WTC11 (cell line): ENCODE results near the gene ACBD3. TPM values are rescaled to one million over a fixed set of nuclear protein-coding genes. Genes with fewer than 3 reads are reported as not detected.

Source experiments
- ATAC-seq: fragments of 200-7000 bp; cut with Tn5 transposase; 2 replicates; pipeline ENCODE4 v1.10.0; 2021; ENCODE audit warnings: mild to moderate bottlenecking, moderate library complexity
- Bru-seq: library from RNA; stranded (reverse); fragments of 400-500 nt; gene quantifications from one replicate; lab custom pipeline; 2021; lab: Mats Ljungman, UMichigan
- CTCF ChIA-PET: fragments of 300-600 bp; sonication (Branson Sonifier 250); formaldehyde crosslinking; loops from one replicate; lab custom pipeline; 2021; ENCODE audit warnings: antibody characterized with exemption; lab: Charles Lee
- POLR2A ChIA-PET: fragments of 350-600 bp; sonication (Branson Sonifier 250); formaldehyde crosslinking; loops from one replicate; lab custom pipeline; 2021; ENCODE audit warnings: antibody characterized with exemption; lab: Charles Lee
- DNase-seq: peaks from one replicate; pipeline ENCODE4 v3.0.0; 2021; ENCODE audit warnings: low spot score
- H3K27ac Mint-ChIP-seq: 2 replicates; pipeline ENCODE4 v1.8.0; 2021; ENCODE audit warnings: mixed read lengths
- H3K27me3 Mint-ChIP-seq: 2 replicates; pipeline ENCODE4 v1.8.0; 2021; ENCODE audit warnings: low read depth, mild to moderate bottlenecking, moderate library complexity, mixed read lengths
- H3K36me3 Mint-ChIP-seq: 2 replicates; pipeline ENCODE4 v1.8.0; 2021; ENCODE audit warnings: mixed read lengths
- H3K4me1 Mint-ChIP-seq: 2 replicates; pipeline ENCODE4 v1.8.0; 2022; ENCODE audit warnings: mixed read lengths
- H3K4me3 Mint-ChIP-seq: 2 replicates; pipeline ENCODE4 v1.8.0; 2021; ENCODE audit warnings: mild to moderate bottlenecking, moderate library complexity, mixed read lengths
- H3K9me3 Mint-ChIP-seq: 2 replicates; pipeline ENCODE4 v1.8.0; 2021; ENCODE audit warnings: mixed read lengths
- ATF1 ChIP-seq: sonication (generic); formaldehyde crosslinking; IDR thresholded peaks from 2 replicates; pipeline ENCODE4 v1.8.1; 2023; ENCODE audit warnings: mild to moderate bottlenecking, moderate library complexity, missing genetic modification reagents
- ATF6 ChIP-seq: sonication (generic); formaldehyde crosslinking; IDR thresholded peaks from 2 replicates; pipeline ENCODE4 v1.8.1; 2023; ENCODE audit warnings: mild to moderate bottlenecking, missing genetic modification reagents
- CBFB ChIP-seq: sonication (generic); formaldehyde crosslinking; IDR thresholded peaks from 2 replicates; pipeline ENCODE4 v1.8.1; 2022; ENCODE audit warnings: mild to moderate bottlenecking, low read depth, missing genetic modification reagents
- ESRRA ChIP-seq: sonication (generic); formaldehyde crosslinking; IDR thresholded peaks from 2 replicates; pipeline ENCODE4 v1.8.1; 2022; ENCODE audit warnings: mild to moderate bottlenecking, missing genetic modification reagents, borderline replicate concordance
- FOXP1 ChIP-seq: sonication (generic); formaldehyde crosslinking; IDR thresholded peaks from 2 replicates; pipeline ENCODE4 v1.8.0; 2022; ENCODE audit warnings: missing genetic modification reagents, mild to moderate bottlenecking, moderate library complexity, borderline replicate concordance
- GABPB1 ChIP-seq: sonication (generic); formaldehyde crosslinking; IDR thresholded peaks from 2 replicates; pipeline ENCODE4 v1.8.1; 2023; ENCODE audit warnings: mild to moderate bottlenecking, missing genetic modification reagents
- KAT7 ChIP-seq: sonication (generic); formaldehyde crosslinking; IDR thresholded peaks from 2 replicates; pipeline ENCODE4 v1.8.1; 2023; ENCODE audit warnings: missing genetic modification reagents, mild to moderate bottlenecking, borderline replicate concordance
- NFATC4 ChIP-seq: fragments of 250-450 bp; sonication (Bioruptor Pico); IDR thresholded peaks from 2 replicates; pipeline ENCODE4 v1.9.0; 2021; ENCODE audit warnings: mild to moderate bottlenecking
- NFE2L1 ChIP-seq: sonication (generic); formaldehyde crosslinking; IDR thresholded peaks from 2 replicates; pipeline ENCODE4 v1.8.1; 2023; ENCODE audit warnings: missing genetic modification reagents
- NR2C2 ChIP-seq: sonication (generic); formaldehyde crosslinking; IDR thresholded peaks from 2 replicates; pipeline ENCODE4 v1.8.0; 2022; ENCODE audit warnings: mild to moderate bottlenecking, missing genetic modification reagents
- RELA ChIP-seq: sonication (generic); formaldehyde crosslinking; IDR thresholded peaks from 2 replicates; pipeline ENCODE4 v1.8.1; 2022; ENCODE audit warnings: missing genetic modification reagents, mild to moderate bottlenecking, borderline replicate concordance
- RORB ChIP-seq: fragments of 250-450 bp; sonication (Bioruptor Pico); IDR thresholded peaks from 2 replicates; pipeline ENCODE4 v1.9.0; 2021; ENCODE audit warnings: mild to moderate bottlenecking
- SOX15 ChIP-seq: fragments of 250-450 bp; sonication (Bioruptor Pico); IDR thresholded peaks from 2 replicates; pipeline ENCODE4 v1.9.0; 2021; ENCODE audit warnings: mild to moderate bottlenecking
- SP1 ChIP-seq: sonication (generic); formaldehyde crosslinking; conservative IDR thresholded peaks from 2 replicates; pipeline ENCODE4 v1.8.1; 2022; ENCODE audit warnings: missing genetic modification reagents
- TP53 ChIP-seq: sonication (generic); formaldehyde crosslinking; IDR thresholded peaks from 2 replicates; pipeline ENCODE4 v1.8.1; 2023; ENCODE audit warnings: mild to moderate bottlenecking, missing genetic modification reagents
- ZMAT4 ChIP-seq: fragments of 250-450 bp; sonication (Bioruptor Pico); IDR thresholded peaks from 2 replicates; pipeline ENCODE4 v1.9.0; 2021; ENCODE audit warnings: mild to moderate bottlenecking
- ZNF317 ChIP-seq: sonication (generic); formaldehyde crosslinking; IDR thresholded peaks from 2 replicates; pipeline ENCODE4 v1.8.1; 2023; ENCODE audit warnings: low read depth, mild to moderate bottlenecking, moderate library complexity, missing genetic modification reagents, borderline replicate concordance
- ZNF396 ChIP-seq: fragments of 250-450 bp; sonication (Bioruptor Pico); IDR thresholded peaks from 2 replicates; pipeline ENCODE4 v1.8.0; 2021; ENCODE audit warnings: mild to moderate bottlenecking, moderate library complexity, borderline replicate concordance
- ZSCAN18 ChIP-seq: fragments of 250-450 bp; sonication (Bioruptor Pico); IDR thresholded peaks from 2 replicates; pipeline ENCODE4 v2.1.2; 2022; ENCODE audit warnings: mild to moderate bottlenecking, moderate library complexity
- long read RNA-seq, 3 experiments: library from RNA in 1 of 3; library from capped mRNA in 1 of 3; library from polyadenylated mRNA in 1 of 3; unstranded in 2 of 3; stranded (forward) in 1 of 3; transcript quantifications; one replicate each; pipeline ENCODE4 v2.0.0, GENCODE V29; 2021
- total RNA-seq: library from RNA; stranded (reverse); gene quantifications from 3 replicates; pipeline ENCODE4 v1.2.3, GENCODE V29; 2021
- TF ChIP-seq, protein P1 (sequence below): sonication (generic); formaldehyde crosslinking; conservative IDR thresholded peaks from 2 replicates; pipeline ENCODE4 v1.8.1; 2023; ENCODE audit warnings: mild to moderate bottlenecking, low read depth, missing genetic modification reagents, moderate library complexity
- TF ChIP-seq, protein P2 (sequence below): fragments of 250-450 bp; sonication (Bioruptor Pico); IDR thresholded peaks from 2 replicates; pipeline ENCODE4 v1.8.0; 2021; ENCODE audit warnings: mild to moderate bottlenecking
- TF ChIP-seq, protein P3 (sequence below): sonication (generic); formaldehyde crosslinking; IDR thresholded peaks from 2 replicates; pipeline ENCODE4 v1.8.0; 2022; ENCODE audit warnings: mild to moderate bottlenecking, missing genetic modification reagents
- TF ChIP-seq, protein P4 (sequence below): fragments of 250-450 bp; sonication (Bioruptor Pico); conservative IDR thresholded peaks from 2 replicates; pipeline ENCODE4 v1.9.0; 2021; ENCODE audit warnings: mild to moderate bottlenecking

ACBD3 gene
- total RNA-seq = 30.5 to 38.9 TPM (median 31.1 TPM) in 3 replicates
- percentile 83 among the genes with signal in this experiment for Bru-seq, nascent RNA
- long read RNA-seq, experiment 1, transcript ACBD3-201 (8 exons, 3,573 nt) = major isoform, 275 of 320 reads
- long read RNA-seq, experiment 1, partial matches to known transcripts = 12 of 320 reads
- long read RNA-seq, experiment 1, other reads (novel, unspliced or antisense) = 33 of 320 reads
- long read RNA-seq, experiment 2, transcript ACBD3-201 (8 exons, 3,573 nt) = major isoform, 7 of 49 reads
- long read RNA-seq, experiment 2, partial matches to known transcripts = 17 of 49 reads
- long read RNA-seq, experiment 2, other reads (novel, unspliced or antisense) = 25 of 49 reads
- long read RNA-seq, experiment 3, partial matches to known transcripts = 3 of 5 reads
- long read RNA-seq, experiment 3, other reads (novel, unspliced or antisense) = 2 of 5 reads

DNA sequence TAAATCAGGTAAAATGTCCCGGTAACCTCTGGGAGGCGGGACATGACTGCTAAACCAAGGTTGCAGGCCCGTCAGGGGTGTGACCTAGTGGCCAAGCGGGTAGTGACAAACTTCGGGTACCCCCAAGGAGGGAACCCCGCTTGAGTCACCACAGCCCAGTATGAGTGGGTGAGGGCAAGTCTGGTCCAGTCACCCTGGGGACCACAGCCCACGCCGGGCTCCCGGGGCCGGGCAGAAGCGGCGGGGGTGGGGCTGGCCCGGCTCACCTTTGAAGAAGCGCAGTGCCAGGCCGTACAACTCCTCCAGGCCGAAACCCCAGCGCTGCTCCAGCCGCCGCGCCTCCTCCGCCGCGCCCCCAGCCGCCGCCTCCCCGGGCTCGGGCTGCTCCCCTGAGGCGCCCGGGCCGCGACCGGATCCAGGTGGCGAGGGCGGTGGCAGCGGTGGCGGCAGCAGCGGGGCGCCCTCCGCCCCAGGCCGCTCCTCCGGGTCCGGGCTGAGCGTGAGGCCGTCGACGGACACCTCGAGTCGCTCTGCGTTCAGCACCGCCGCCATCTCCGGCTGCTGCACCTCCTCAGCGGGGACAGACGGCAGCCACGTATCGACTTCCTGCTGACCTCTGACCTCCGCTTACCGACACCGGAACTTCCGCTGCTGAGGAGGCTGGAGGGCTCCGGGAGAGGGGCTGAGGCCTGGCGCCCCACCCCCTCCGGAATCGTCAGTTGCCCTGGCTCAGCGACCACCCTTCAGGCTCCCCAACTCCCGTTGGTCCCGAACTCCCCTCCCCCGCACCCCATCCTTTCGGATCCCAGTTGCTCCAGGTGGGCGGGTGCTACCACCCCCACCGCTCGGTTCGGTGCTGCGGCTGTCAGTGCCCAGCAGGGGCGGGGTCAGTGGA, at the start of gene ACBD3:
TSS of gene ACBD3 (minus strand) at position 618 of the 895 bp plus-strand sequence. CDS start at position 552, 66 bp downstream.
- H3K9me3 Mint-ChIP-seq = no peaks in the 10 kb centered on the region
- POLR2A ChIA-PET = interaction anchor here (0.6 to 0.9 kb wide), 2 partner anchors 22 to 237 kb away, joined by 3 read pairs; no protein-coding TSS in a partner anchor
- TF ChIP-seq ZNF396 (CRISPR knock-in tag) = no peak
- TF ChIP-seq SP1 = peak; percentile 73
- peak; percentile 71 for TF ChIP-seq FOXP1
- peak; percentile 92 for TF ChIP-seq NR2C2 (CRISPR knock-in tag)
- TF ChIP-seq, protein P1, sequence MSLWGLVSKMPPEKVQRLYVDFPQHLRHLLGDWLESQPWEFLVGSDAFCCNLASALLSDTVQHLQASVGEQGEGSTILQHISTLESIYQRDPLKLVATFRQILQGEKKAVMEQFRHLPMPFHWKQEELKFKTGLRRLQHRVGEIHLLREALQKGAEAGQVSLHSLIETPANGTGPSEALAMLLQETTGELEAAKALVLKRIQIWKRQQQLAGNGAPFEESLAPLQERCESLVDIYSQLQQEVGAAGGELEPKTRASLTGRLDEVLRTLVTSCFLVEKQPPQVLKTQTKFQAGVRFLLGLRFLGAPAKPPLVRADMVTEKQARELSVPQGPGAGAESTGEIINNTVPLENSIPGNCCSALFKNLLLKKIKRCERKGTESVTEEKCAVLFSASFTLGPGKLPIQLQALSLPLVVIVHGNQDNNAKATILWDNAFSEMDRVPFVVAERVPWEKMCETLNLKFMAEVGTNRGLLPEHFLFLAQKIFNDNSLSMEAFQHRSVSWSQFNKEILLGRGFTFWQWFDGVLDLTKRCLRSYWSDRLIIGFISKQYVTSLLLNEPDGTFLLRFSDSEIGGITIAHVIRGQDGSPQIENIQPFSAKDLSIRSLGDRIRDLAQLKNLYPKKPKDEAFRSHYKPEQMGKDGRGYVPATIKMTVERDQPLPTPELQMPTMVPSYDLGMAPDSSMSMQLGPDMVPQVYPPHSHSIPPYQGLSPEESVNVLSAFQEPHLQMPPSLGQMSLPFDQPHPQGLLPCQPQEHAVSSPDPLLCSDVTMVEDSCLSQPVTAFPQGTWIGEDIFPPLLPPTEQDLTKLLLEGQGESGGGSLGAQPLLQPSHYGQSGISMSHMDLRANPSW (CRISPR knock-in tag) = no peak
- TF ChIP-seq, protein P2, sequence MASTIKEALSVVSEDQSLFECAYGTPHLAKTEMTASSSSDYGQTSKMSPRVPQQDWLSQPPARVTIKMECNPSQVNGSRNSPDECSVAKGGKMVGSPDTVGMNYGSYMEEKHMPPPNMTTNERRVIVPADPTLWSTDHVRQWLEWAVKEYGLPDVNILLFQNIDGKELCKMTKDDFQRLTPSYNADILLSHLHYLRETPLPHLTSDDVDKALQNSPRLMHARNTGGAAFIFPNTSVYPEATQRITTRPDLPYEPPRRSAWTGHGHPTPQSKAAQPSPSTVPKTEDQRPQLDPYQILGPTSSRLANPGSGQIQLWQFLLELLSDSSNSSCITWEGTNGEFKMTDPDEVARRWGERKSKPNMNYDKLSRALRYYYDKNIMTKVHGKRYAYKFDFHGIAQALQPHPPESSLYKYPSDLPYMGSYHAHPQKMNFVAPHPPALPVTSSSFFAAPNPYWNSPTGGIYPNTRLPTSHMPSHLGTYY (CRISPR knock-in tag) = no peak
- TF ChIP-seq SOX15 (CRISPR knock-in tag) = no peak
- no peak for TF ChIP-seq NFE2L1 (CRISPR knock-in tag)
- TF ChIP-seq ZNF317 (CRISPR knock-in tag) = no peak
- 0 out of 2 replicates have a peak, but pooled peaks have one; percentile 61 for TF ChIP-seq ATF1
- no peak for TF ChIP-seq RELA (CRISPR knock-in tag)
- TF ChIP-seq KAT7 (CRISPR knock-in tag) = peak; percentile 87; the same call in 1 of the 2 replicates
- no peak for TF ChIP-seq TP53
- no peak for TF ChIP-seq CBFB
- TF ChIP-seq ESRRA = peak; percentile 44
- TF ChIP-seq ZSCAN18 (CRISPR knock-in tag) = no peak
- TF ChIP-seq, protein P3, sequence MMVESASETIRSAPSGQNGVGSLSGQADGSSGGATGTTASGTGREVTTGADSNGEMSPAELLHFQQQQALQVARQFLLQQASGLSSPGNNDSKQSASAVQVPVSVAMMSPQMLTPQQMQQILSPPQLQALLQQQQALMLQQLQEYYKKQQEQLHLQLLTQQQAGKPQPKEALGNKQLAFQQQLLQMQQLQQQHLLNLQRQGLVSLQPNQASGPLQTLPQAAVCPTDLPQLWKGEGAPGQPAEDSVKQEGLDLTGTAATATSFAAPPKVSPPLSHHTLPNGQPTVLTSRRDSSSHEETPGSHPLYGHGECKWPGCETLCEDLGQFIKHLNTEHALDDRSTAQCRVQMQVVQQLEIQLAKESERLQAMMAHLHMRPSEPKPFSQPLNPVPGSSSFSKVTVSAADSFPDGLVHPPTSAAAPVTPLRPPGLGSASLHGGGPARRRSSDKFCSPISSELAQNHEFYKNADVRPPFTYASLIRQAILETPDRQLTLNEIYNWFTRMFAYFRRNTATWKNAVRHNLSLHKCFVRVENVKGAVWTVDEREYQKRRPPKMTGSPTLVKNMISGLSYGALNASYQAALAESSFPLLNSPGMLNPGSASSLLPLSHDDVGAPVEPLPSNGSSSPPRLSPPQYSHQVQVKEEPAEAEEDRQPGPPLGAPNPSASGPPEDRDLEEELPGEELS = peak; percentile 82
- TF ChIP-seq RORB (CRISPR knock-in tag) = no peak
- TF ChIP-seq ZMAT4 = no peak
- TF ChIP-seq, protein P4, sequence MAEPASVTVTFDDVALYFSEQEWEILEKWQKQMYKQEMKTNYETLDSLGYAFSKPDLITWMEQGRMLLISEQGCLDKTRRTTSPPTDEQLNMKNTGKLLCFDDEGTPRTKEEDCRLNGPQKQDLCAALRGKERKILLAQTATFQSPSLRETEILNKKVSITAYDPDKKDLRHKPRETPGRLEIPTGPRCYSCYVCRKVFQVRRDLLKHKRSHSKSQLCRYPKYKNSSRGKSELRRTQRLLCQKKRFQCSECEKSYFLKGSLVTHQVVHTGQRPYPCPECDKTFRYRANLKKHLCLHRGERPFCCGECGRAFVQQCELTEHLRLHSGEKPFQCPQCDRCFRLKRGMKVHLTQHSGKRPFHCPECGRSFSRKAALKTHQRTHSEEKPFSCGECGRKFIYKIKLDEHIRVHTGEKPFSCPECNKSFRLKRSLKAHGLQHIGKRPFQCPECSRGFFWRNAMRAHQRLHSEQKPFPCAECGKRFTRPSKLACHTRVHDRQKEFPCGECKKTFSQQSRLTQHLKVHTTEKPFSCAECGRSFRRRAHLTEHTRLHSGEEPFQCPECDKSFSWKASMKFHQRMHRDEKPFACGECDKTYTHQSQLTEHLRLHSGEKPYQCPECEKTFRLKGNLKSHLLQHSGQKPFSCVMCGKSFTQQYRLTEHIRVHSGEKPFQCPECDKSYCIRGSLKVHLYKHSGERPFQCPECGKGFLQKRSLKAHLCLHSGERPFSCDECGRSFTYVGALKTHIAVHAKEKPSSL (CRISPR knock-in tag) = no peak
- no peak for TF ChIP-seq NFATC4 (CRISPR knock-in tag)
- TF ChIP-seq GABPB1 (CRISPR knock-in tag) = peak; percentile 63
- TF ChIP-seq ATF6 (CRISPR knock-in tag) = no peak

More for the DNA sequence above, at the start of gene ACBD3:
- Mint-ChIP-seq H3K4me1 (peaks cover 23% of the 10 kb centered on the region), H3K27me3 (no peaks in the 10 kb centered on the region), H3K36me3 (peaks cover 8% of the 10 kb centered on the region), H3K27ac (peak within 1 kb of the TSS; percentile 97), H3K4me3 (peak within 1 kb of the TSS; percentile 97)
- ATAC-seq = peak; percentile 93
- DNase-seq = peak; percentile 82
- CTCF ChIA-PET = interaction anchor here (0.5 to 7.0 kb wide), 5 partner anchors 11 to 305 kb away, joined by 3 to 40 read pairs (median 8); no protein-coding TSS in a partner anchor
